Measurements from ENCODE around the gene KRT3.

The KRT3 gene

GRCh38 chr12:52795694-52796428 is at the start of gene KRT3:
KRT3 (minus strand) TSS chr12:52796117; CDS start chr12:52796042, 75 bp downstream.
- DNase-seq (ENCODE audit: low read depth) = no peak
- no peak for TF ChIP-seq CTCF (conservative IDR thresholded peaks at IDR 0.05; ENCODE audit: low read length)

DNA sequence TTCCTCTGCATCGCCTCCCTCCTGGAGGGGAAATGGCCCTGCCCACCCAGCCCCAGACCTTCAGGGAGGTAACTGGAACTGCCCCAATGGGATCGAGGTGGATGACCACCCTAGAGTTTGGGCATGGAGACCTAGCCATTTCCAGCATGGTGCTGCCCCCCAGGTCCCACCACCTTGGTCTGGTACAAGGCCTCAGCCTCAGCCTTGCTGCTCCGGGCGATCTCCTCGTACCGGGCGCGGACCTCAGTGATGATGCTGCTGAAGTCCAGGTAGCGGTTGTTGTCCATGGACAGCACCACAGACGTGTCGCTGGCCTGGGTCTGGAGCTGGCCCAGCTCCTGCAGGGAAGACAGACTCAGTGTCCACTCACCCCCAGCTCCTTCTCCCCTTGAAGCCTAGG is 48.5 kb upstream of the KRT3 start:
- no peak overlapping the region for H3K4me3 ChIP-seq (ENCODE audit: low read length)
- DNase-seq (ENCODE audit: low read depth) = no peak
- TF ChIP-seq CTCF (conservative IDR thresholded peaks at IDR 0.05; ENCODE audit: low read length) = no peak

More at GRCh38 chr12:52795694-52796428, at the start of gene KRT3:
- no peak within 1 kb of the TSS for H3K4me3 ChIP-seq (ENCODE audit: low read length)

DNA sequence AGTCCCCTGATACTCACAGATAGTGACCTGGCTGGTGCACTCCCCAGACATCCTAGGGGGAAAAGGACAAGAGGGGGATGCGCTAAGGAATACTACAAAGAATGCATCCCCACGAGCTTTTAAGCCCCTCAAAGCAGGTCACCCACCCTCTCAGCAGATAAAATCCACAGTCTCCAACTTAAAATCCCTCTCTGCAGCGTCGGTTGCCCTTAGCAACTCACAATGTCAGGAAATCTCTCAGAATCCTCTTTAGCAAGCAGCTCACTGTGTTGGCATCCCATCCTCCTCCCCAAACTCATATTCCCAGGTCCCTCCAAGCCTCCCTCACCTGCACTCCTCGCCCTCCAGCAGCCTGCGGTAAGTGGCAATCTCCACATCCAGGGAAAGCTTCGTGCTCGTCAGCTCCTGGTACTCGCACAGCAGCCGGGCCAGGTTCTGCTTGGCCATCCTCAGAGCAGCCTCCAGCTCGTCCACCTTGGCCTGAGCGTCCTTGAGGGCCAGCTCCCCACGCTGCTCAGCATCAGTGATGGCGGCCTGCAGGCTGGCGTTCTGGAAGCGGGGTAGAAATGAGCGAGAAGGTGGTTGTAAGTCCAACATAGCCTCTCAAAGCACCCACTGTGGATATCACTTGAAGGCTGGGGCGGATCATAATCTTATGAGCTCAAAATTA is 43.7 kb upstream of the KRT3 start:
- TF ChIP-seq CTCF (conservative IDR thresholded peaks at IDR 0.05; ENCODE audit: low read length) = no peak
- DNase-seq (ENCODE audit: low read depth) = no peak

GRCh38 chr12:52838609-52839435 is 42.9 kb upstream of the KRT3 start:
- DNase-seq (ENCODE audit: low read depth) = no peak
- no peak for TF ChIP-seq CTCF (conservative IDR thresholded peaks at IDR 0.05; ENCODE audit: low read length)
- H3K4me3 ChIP-seq (ENCODE audit: low read length) = no peak overlapping the region

More for the DNA sequence above, 43.7 kb upstream of the KRT3 start:
- H3K4me3 ChIP-seq (ENCODE audit: low read length) = no peak overlapping the region

GRCh38 chr12:52837781-52838608 is 42.1 kb upstream of the KRT3 start:
- no peak for TF ChIP-seq CTCF (conservative IDR thresholded peaks at IDR 0.05; ENCODE audit: low read length)
- no peak for DNase-seq (ENCODE audit: low read depth)
- no peak overlapping the region for H3K4me3 ChIP-seq (ENCODE audit: low read length)

GRCh38 chr12:52837413-52837741 is 41.5 kb upstream of the KRT3 start:
- TF ChIP-seq CTCF (conservative IDR thresholded peaks at IDR 0.05; ENCODE audit: low read length) = no peak
- H3K4me3 ChIP-seq (ENCODE audit: low read length) = no peak overlapping the region
- peak; percentile 69 for DNase-seq (ENCODE audit: low read depth)
